Panc1 (cell line): ENCODE data around the gene P2RX1.

Experiments
- TF ChIP-seq, protein P1 (sequence below): fragments of 450-650 bp; IDR thresholded peaks from 2 replicates; pipeline ENCODE4 v1.5.1; 2017; ENCODE audit warnings: mild to moderate bottlenecking
- TF ChIP-seq, protein P2 (sequence below), 2 experiments: IDR thresholded peaks; 2 replicates each; pipeline ENCODE4 v1.6.1; 2011 to 2012; ENCODE audit warnings: low read depth in 2 of 2, control low read depth in 1 of 2, low read length in 1 of 2, mild to moderate bottlenecking in 1 of 2, moderate library complexity in 1 of 2; ENCODE audit not compliant: insufficient read depth in 1 of 2

DNA sequence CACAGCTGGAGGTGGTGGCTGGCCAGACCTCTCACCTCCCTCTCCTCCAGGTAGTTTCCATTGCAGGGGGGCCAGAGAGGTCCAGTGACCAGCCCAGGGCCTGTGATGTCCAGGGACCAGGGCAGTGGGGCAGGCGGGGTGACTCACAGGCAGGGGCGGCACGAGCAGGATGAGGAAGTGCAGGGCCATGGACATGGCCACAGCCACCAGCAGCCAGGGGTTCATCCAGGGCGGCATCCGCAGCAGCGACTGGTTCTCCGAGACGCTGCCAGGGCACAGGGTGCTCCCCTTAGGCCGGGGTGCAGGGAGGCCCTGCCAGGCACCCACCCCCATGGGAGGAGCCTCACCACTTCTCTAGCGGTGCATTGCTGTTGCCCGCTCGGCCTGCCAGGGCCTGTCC, 12.9 kb upstream of the P2RX1 start:
- TF ChIP-seq, protein P1, sequence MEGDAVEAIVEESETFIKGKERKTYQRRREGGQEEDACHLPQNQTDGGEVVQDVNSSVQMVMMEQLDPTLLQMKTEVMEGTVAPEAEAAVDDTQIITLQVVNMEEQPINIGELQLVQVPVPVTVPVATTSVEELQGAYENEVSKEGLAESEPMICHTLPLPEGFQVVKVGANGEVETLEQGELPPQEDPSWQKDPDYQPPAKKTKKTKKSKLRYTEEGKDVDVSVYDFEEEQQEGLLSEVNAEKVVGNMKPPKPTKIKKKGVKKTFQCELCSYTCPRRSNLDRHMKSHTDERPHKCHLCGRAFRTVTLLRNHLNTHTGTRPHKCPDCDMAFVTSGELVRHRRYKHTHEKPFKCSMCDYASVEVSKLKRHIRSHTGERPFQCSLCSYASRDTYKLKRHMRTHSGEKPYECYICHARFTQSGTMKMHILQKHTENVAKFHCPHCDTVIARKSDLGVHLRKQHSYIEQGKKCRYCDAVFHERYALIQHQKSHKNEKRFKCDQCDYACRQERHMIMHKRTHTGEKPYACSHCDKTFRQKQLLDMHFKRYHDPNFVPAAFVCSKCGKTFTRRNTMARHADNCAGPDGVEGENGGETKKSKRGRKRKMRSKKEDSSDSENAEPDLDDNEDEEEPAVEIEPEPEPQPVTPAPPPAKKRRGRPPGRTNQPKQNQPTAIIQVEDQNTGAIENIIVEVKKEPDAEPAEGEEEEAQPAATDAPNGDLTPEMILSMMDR, result no peak
- TF ChIP-seq, protein P2, sequence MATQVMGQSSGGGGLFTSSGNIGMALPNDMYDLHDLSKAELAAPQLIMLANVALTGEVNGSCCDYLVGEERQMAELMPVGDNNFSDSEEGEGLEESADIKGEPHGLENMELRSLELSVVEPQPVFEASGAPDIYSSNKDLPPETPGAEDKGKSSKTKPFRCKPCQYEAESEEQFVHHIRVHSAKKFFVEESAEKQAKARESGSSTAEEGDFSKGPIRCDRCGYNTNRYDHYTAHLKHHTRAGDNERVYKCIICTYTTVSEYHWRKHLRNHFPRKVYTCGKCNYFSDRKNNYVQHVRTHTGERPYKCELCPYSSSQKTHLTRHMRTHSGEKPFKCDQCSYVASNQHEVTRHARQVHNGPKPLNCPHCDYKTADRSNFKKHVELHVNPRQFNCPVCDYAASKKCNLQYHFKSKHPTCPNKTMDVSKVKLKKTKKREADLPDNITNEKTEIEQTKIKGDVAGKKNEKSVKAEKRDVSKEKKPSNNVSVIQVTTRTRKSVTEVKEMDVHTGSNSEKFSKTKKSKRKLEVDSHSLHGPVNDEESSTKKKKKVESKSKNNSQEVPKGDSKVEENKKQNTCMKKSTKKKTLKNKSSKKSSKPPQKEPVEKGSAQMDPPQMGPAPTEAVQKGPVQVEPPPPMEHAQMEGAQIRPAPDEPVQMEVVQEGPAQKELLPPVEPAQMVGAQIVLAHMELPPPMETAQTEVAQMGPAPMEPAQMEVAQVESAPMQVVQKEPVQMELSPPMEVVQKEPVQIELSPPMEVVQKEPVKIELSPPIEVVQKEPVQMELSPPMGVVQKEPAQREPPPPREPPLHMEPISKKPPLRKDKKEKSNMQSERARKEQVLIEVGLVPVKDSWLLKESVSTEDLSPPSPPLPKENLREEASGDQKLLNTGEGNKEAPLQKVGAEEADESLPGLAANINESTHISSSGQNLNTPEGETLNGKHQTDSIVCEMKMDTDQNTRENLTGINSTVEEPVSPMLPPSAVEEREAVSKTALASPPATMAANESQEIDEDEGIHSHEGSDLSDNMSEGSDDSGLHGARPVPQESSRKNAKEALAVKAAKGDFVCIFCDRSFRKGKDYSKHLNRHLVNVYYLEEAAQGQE (IDR thresholded peaks at IDR 0.05; ENCODE audit: insufficient read depth in 1 of 2, low read depth in 2 of 2, low read length in 1 of 2), result no peak
